Measurements from ENCODE around the gene OR2T34. TPM values are rescaled to one million over a fixed set of nuclear protein-coding genes. Genes with fewer than 3 reads are reported as not detected.
A peak's percentile ranks its signal among the peaks of the same experiment; 100 is the strongest.
"Not testable (repeated sequence)": the region's sequence is repeated elsewhere in the genome, so short reads cannot be mapped to it uniquely, and the experiment has no call there.

OR2T34 gene, protein sequence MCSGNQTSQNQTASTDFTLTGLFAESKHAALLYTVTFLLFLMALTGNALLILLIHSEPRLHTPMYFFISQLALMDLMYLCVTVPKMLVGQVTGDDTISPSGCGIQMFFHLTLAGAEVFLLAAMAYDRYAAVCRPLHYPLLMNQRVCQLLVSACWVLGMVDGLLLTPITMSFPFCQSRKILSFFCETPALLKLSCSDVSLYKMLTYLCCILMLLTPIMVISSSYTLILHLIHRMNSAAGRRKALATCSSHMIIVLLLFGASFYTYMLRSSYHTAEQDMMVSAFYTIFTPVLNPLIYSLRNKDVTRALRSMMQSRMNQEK
- not detected for total RNA-seq
- long read RNA-seq, donor 1 = 0 reads
- long read RNA-seq, donor 2 = 0 reads

- ATAC-seq; intact Hi-C loops (cut with DNase I, micrococcal nuclease); H3K4me1 ChIP-seq (ENCODE audit: low read depth); H3K4me3 ChIP-seq; H3K9me3 ChIP-seq; H3K36me3 ChIP-seq (ENCODE audit: low read depth); DNase-seq: not testable (repeated sequence)
Observed at GRCh38 chr1:248574657-248575056, at the start of gene OR2T34. OR2T34 (minus strand) TSS chr1:248574757; CDS start chr1:248574757, 0 bp downstream.

DNA sequence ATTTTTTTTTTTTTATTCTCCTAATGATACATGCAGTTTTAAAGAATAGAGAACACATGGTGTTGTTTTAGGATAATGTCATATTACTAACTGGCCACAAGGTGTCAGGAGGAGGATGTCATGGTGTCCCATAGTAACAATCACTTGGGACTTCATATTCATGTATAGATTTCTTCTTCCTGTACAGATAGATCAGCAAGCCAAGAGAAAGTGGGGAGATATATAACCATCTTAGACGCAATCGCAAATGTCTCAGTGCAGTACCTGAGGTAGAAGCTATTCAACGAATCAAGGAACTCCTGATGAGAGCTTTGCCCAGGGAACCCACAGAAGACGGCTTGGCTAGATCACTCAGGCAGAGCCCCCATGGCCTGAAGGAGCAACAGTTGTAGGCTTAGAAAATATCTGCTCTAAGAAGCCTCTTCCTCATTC lies 48.0 kb upstream of the OR2T34 start:
- intact Hi-C loops (cut with DNase I, micrococcal nuclease) = no loop called here
- ATAC-seq (peak; percentile 90), DNase-seq (no peak)
- Histone ChIP-seq H3K4me1 (ENCODE audit: low read depth) (no peaks in the 10 kb centered on the region), H3K9me3 (no peaks in the 10 kb centered on the region), H3K4me3 (no peak overlapping the region), H3K36me3 (ENCODE audit: low read depth) (no peaks in the 10 kb centered on the region)
- TF ChIP-seq, protein P1, sequence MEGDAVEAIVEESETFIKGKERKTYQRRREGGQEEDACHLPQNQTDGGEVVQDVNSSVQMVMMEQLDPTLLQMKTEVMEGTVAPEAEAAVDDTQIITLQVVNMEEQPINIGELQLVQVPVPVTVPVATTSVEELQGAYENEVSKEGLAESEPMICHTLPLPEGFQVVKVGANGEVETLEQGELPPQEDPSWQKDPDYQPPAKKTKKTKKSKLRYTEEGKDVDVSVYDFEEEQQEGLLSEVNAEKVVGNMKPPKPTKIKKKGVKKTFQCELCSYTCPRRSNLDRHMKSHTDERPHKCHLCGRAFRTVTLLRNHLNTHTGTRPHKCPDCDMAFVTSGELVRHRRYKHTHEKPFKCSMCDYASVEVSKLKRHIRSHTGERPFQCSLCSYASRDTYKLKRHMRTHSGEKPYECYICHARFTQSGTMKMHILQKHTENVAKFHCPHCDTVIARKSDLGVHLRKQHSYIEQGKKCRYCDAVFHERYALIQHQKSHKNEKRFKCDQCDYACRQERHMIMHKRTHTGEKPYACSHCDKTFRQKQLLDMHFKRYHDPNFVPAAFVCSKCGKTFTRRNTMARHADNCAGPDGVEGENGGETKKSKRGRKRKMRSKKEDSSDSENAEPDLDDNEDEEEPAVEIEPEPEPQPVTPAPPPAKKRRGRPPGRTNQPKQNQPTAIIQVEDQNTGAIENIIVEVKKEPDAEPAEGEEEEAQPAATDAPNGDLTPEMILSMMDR (IDR thresholded peaks at IDR 0.05) = no peak

GRCh38 chr1:248621770-248622169 lies 47.2 kb upstream of the OR2T34 start:
- TF ChIP-seq, protein P1 (IDR thresholded peaks at IDR 0.05) = no peak
- no peak overlapping the region for H3K4me3 ChIP-seq
- no peaks in the 10 kb centered on the region for H3K36me3 ChIP-seq (ENCODE audit: low read depth)
- ATAC-seq (no peak), DNase-seq (no peak)
- H3K9me3 ChIP-seq = no peaks in the 10 kb centered on the region
- no peaks in the 10 kb centered on the region for H3K4me1 ChIP-seq (ENCODE audit: low read depth)
- intact Hi-C loops (cut with DNase I, micrococcal nuclease) = no loop called here

DNA sequence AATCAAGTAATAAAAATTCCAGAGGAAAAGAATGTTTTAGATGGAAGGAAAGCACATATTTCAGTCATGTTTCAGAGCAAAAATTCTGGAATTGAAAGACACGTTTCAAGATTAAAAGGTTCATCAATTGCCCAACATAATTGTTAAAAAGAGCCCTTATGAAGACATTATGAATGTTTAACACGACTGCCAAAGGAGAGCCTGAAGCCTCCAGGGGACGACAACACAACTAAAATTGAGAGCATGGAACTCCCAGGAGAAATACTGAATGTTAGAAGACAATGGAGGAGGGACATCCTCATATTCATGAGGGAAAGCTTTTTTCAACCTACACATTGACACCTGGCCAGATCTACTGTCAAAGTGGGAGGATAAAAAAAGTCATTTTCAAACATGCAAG lies 44.3 kb upstream of the OR2T34 start:
- Histone ChIP-seq H3K4me1 (ENCODE audit: low read depth) (no peaks in the 10 kb centered on the region), H3K36me3 (ENCODE audit: low read depth) (no peaks in the 10 kb centered on the region), H3K4me3 (no peak overlapping the region), H3K9me3 (no peaks in the 10 kb centered on the region)
- DNase-seq (peak in 2 of 3 donors; percentile 71 to 89), ATAC-seq (peak; percentile 64)
- intact Hi-C loops (cut with DNase I, micrococcal nuclease) = no loop called here
- TF ChIP-seq, protein P1 (IDR thresholded peaks at IDR 0.05) = peak; percentile 44

GRCh38 chr1:248618119-248618518 lies 43.6 kb upstream of the OR2T34 start:
- Histone ChIP-seq H3K36me3 (ENCODE audit: low read depth) (no peaks in the 10 kb centered on the region), H3K4me1 (ENCODE audit: low read depth) (no peaks in the 10 kb centered on the region), H3K4me3 (no peak overlapping the region), H3K9me3 (no peaks in the 10 kb centered on the region)
- intact Hi-C loops (cut with DNase I, micrococcal nuclease) = no loop called here
- ATAC-seq (no peak), DNase-seq (no peak)
- TF ChIP-seq, protein P1 (IDR thresholded peaks at IDR 0.05) = no peak

GRCh38 chr1:248613742-248614141 lies 39.2 kb upstream of the OR2T34 start:
- H3K4me1 ChIP-seq (ENCODE audit: low read depth) = no peaks in the 10 kb centered on the region
- ATAC-seq (no peak), DNase-seq (no peak)
- H3K36me3 ChIP-seq (ENCODE audit: low read depth) = no peaks in the 10 kb centered on the region
- TF ChIP-seq, protein P1 (IDR thresholded peaks at IDR 0.05) = no peak
- no peak overlapping the region for H3K4me3 ChIP-seq
- no peaks in the 10 kb centered on the region for H3K9me3 ChIP-seq
- intact Hi-C loops (cut with DNase I, micrococcal nuclease) = no loop called here
